Lung microvascular endothelial cell (primary cell): ENCODE measurements around the gene FGA. TPM values are rescaled to one million over a fixed set of nuclear protein-coding genes. Genes with fewer than 3 reads are reported as not detected.

Source experiments
- DNase-seq, 2 donors: peaks; one replicate each; pipeline versions ENCODE4 v3.0.0 to v3.0.0-alpha.2; 2010; ENCODE audit warnings: low read depth in 2 of 2
- total RNA-seq: library from RNA; depleted of rRNA; stranded (reverse); fragments of >200 nt; gene quantifications from 2 replicates; pipeline ENCODE4 v1.2.1, GENCODE V29; 2014

The FGA gene
- total RNA-seq, 1 donor from 2014 or later: not detected

DNA sequence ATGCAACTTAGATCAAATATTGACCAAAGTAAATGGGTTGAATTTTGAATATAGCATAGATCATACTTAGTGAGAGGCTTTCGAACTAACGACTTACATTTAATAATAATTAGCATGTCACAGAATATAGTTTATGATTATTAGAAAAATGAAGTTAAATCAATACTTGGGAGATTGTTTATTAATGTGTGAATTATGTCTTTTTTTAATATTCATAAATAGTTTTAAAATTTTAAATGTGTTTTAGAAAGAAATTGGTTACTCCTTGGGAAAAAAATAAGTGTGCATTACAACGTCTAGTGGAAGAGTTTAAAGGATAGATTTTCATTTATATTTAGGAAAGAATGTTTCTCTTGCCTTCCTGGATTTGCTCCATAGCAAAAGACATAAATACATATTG is 7.3 kb downstream of the FGA start:
- DNase-seq: no peak

DNA sequence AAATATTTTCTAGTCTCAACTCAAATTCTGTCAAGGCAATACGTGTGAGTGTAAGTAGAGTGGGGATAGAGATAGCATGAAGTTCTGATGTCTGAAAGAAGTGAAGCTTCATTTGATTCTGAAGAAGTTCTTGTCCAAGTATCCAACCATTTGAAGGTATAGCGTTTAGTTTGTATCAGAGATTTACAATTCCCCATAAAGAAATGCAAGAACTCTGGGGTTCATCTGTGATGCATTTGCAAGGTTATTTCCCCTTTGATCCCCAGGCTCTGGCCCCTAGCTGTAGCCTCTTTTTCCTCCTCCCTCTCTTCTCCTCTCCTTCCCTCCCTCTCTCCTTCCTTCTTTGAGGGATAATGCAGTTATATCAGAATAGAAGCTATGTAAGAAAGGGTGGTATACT is 7.8 kb downstream of the FGA start:
- DNase-seq: no peak

DNA sequence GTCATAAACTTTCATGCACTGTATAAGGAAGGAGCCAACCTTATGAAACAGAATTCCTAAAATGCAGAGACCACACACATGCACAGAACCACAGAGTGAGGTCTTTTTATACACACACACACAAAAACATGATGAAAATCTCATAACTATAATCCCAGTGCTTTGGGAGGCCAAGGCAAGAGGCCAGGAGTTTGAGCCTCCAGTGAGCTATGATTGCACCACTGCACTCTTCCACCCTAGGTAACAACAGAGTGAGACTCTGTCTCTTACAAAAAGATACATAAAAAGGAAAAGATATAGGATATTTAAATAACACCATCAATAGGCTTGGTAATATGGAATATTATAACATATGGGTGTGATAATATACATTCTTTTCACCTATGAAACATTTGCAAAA is 10.6 kb downstream of the FGA start:
- DNase-seq: no peak

DNA sequence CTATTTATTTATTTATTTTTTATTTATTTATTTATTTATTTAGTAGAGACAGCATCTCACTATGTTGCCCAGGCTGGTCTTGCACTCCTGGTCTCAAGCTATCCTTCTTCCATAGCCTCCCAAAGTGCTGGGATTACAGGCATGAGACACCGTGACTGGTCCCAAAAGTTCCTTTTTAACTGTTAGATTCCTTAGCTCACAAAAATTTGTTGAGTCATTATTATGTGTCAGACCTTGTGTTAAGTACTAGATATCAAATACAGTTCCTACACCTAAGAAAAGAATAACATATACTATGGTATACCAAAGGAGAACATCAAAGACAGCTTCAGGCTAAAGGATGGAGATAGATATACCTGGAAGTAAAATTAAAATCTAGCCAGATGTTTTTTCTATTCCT is 11.6 kb downstream of the FGA start:
- DNase-seq: no peak

DNA sequence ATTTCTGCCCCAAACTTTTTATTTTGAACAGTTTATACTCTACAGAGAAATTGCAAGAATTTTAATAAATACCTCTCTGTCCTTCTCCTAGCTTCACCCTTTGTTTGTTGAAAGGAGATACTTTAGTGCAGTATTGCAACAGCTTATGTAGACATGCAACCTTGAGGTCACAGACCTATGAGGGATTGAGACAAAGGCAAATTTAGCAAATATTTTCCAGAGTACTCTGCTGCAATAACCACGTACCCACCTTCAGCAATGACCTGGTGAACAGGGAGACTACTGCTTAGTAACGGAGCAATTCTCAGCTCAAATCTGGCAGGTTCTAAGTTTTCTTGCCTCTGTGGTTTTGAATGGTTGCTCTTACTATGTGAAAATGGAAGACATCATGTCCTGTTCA is 13.2 kb downstream of the FGA start:
- no peak for DNase-seq

DNA sequence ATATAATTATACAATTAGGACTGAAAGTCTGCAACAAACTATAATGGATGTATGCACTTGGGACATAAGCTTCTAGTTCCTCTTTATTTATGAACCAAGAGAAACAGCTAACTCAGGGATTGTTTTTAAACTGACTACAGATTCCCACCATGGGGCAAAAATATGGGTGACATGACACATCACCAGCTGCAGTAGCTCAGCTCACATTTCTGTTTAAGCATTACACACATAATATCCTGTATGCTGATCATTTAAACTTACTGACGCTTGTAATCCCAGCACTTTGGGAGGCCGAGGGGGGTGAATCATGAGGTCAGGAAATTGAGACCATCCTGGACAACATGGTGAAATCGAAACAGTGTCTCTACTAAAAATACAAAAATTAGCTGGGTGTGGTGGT is 16.2 kb downstream of the FGA start:
- no peak for DNase-seq

DNA sequence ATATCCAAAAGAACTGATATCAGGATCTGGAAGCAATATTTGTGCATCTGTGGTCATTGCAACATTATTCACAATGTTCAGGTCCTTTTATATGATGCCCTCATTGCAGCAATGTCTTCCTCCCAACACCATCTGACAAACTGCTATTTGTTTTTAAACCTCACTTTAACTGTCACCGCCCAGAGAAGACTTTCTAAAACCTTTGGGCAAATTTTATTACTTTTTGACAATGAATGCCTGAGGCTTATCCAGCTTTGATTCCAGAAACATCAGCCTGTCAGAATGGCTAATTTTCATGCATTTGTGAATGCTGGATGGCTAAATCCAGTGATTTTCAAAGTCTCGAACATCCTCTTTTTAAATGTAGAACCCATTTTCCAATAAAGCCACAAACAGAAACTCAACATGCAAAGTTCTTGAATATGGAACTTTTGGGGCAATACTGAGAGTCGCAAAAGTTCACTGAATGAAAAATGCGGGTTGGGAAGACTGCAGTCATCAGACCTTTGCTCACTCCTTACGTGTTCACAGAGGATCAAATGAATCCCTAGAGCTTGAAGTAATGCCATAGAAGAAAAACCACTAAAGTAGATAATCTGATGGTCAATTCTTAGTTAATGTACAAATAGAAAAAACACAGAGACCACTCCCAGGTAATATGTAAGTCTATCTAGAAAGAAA is 17.2 kb downstream of the FGA start:
- DNase-seq: no peak

DNA sequence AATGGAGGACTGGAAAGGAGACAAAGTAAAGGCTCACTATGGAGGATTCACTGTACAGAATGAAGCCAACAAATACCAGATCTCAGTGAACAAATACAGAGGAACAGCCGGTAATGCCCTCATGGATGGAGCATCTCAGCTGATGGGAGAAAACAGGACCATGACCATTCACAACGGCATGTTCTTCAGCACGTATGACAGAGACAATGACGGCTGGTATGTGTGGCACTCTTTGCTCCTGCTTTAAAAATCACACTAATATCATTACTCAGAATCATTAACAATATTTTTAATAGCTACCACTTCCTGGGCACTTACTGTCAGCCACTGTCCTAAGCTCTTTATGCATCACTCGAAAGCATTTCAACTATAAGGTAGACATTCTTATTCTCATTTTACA is 21.0 kb downstream of the FGA start:
- DNase-seq: no peak

DNA sequence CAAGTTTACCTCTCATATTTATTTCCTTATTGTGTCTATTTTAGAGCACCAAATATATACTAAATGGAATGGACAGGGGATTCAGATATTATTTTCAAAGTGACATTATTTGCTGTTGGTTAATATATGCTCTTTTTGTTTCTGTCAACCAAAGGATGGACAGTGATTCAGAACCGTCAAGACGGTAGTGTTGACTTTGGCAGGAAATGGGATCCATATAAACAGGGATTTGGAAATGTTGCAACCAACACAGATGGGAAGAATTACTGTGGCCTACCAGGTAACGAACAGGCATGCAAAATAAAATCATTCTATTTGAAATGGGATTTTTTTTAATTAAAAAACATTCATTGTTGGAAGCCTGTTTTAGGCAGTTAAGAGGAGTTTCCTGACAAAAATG is 21.5 kb downstream of the FGA start:
- DNase-seq: no peak

DNA sequence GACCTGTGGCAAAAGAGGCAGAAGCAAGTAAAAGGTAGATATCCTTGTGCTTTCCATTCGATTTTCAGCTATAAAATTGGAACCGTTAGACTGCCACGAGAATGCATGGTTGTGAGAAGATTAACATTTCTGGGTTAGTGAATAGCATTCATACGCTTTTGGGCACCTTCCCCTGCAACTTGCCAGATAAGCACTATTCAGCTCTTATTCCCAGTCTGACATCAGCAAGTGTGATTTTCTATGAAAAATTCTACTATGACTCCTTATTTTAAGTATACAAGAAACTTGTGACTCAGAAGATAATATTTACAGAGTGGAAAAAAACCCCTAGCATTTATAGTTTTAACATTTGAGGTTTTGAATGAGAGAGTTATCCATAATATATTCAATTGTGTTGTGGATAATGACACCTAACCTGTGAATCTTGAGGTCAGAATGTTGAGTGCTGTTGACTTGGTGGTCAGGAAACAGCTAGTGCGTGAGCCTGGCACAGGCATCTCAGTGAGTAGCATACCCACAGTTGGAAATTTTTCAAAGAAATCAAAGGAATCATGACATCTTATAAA is 23.8 kb downstream of the FGA start:
- DNase-seq: no peak

DNA sequence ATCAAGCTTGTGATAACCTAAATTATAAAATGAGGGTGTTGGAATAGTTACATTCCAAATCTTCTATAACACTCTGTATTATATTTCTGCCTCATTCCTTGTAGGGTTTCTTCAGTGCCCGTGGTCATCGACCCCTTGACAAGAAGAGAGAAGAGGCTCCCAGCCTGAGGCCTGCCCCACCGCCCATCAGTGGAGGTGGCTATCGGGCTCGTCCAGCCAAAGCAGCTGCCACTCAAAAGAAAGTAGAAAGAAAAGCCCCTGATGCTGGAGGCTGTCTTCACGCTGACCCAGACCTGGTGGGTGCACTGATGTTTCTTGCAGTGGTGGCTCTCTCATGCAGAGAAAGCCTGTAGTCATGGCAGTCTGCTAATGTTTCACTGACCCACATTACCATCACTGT is 24.8 kb downstream of the FGA start:
- DNase-seq: no peak

DNA sequence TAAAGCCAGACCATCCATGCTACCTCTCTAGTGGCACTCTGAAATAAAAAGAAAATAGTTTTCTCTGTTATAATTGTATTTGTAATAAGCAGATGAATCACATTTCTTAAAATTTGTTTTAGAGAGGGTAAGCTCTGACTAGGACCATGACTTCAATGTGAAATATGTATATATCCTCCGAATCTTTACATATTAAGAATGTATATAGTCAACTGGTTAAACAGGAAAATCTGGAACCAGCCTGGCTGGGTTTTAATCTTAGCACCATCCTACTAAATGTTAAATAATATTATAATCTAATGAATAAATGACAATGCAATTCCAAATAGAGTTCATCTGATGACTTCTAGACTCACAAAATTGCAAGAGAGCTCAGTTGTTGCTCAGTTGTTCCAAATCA is 26.2 kb downstream of the FGA start:
- no peak for DNase-seq

DNA sequence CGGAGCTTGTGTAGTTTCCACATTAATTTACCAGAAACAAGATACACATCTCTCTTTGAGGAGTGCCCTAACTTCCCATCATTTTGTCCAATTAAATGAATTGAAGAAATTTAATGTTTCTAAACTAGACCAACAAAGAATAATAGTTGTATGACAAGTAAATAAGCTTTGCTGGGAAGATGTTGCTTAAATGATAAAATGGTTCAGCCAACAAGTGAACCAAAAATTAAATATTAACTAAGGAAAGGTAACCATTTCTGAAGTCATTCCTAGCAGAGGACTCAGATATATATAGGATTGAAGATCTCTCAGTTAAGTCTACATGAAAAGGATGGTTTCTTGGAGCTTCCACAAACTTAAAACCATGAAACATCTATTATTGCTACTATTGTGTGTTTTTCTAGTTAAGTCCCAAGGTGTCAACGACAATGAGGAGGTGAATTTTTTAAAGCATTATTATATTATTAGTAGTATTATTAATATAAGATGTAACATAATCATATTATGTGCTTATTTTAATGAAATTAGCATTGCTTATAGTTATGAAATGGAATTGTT is 27.8 kb downstream of the FGA start, which contains the start of gene FGB:
Gene FGB (plus strand): TSS at position 315 of the 558 bp plus-strand sequence. CDS start 8 bp downstream, at position 323.
- no peak for DNase-seq

DNA sequence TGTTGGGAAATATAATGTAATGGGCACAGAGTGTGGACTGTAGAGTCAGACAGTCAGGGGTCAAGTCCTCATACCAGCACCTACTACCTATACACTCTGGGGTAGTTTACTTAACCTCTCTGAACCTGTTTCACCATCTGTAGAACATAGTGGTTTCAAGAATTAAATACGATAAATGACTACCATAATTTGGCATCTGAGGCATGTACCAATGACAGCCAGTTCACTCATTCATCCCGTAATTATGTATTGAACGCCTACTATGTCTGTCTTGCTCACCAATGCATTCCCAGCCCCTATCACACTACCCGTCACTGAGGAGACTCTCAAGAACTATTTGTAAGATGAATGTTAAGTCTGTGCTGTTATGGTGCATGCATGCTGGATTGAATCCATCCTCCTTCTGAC is 29.7 kb downstream of the FGA start:
- no peak for DNase-seq

DNA sequence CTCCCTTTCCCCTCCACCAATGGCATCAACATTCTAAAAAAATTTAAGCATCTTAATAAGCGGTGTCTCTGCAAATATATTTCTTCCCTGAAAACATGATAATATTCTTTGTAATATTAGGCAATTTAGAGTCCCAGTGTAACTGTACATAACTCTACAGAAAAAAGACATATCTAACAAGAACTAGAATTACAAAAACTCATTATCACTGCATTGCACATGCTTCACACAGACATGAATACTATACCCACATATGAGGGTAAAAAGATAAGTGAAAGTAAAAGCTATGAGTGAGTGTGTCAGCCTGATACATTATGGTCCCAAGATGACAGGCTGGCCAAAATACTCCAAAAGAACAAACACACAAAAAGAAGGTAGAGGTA is 30.1 kb downstream of the FGA start:
- DNase-seq: no peak

DNA sequence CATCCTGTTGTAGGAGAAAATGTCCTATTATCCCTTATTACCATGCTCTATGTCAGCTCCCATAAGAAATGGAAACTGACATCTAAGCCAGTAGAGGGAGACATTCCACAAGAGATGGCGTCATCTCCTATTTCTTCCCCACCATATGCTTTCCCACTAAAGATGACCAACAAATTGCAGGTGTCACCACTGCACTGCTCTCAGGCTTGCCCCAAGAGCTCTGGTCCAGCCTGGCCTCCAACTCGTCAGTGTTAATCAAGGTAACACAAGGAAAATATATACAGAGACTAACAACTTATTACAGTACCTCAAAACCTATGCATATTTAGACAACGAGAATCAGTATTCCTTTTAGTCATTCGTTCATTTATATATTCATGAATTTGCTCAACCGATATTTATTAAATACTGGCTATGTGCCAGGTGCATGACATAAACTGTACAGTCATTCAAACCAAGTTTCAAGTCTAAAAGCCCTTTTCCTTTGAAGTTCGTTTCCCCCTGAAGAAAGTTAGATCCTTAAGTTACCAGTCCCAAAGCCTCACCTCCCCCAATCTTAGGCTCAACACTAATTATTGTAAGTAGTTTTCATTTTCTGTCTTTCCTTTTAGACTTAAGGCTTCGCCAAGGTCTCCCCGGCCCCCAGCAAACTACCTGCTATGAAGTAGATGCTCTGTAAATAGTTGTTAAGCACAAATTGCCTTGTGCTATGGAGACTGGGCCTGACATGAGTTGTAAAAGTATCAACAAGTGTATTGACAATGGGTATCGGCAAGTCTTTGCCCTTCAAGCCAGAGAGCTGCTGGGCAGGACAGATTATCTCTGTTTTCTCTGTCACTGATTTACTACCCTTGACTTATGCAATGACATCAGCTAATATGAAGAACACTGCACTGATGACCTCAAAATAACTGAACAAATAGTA is 30.8 kb downstream of the FGA start:
- peak; percentile 59 to 65 for DNase-seq

DNA sequence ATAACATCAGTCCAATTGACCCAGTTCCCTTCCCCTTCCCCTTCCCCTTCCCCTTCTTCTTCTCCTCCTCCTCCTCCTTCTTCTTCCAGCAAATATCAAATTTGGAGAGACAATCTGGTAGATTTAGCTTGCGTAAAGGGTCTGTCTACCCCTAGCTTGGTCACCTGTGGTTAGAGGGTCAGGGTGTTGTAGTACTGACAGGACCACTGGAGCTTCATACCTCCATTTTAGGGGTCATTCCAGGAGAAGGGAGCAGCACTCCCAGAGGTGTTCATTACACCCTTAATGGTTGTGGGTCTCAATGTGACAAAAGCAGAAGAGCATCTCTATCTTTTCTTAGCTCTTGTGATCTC is 31.4 kb downstream of the FGA start:
- no peak for DNase-seq

DNA sequence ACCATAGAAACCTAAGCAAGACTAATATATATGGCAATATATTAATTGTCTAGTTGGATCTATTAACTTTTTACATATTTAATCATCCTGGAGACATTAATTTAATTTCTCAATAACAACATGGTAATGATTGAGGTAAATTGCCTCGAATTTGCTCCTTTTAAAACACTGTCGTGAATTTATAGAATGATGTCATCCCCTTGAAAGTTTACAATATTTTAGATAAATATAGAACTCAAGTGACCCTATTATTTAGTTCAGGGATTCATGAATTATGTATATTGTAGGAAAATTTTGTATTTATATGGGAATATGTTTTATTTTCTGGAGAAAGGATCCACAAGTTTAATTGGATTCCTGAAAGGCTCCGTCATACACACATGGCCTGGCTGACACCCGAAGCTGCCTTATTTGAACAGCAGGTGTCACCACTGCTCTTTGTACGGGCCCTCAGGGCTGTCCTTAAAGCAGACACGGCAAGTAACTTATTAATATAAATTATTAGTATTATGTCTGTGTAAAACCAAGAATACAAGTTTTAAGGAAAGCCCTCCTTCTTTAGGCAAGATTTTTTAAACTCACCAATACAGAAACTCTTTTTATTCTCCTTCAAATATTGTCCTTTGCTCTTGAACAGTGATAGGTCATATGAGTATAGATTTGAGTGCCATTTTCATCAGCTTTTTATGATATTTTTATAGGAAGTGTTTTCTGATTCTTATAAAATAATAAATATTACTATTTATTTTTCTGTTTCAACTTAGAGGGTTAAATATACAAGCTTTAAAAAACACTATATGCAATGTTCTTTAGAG is 38.5 kb downstream of the FGA start:
- DNase-seq: peak; percentile 90

DNA sequence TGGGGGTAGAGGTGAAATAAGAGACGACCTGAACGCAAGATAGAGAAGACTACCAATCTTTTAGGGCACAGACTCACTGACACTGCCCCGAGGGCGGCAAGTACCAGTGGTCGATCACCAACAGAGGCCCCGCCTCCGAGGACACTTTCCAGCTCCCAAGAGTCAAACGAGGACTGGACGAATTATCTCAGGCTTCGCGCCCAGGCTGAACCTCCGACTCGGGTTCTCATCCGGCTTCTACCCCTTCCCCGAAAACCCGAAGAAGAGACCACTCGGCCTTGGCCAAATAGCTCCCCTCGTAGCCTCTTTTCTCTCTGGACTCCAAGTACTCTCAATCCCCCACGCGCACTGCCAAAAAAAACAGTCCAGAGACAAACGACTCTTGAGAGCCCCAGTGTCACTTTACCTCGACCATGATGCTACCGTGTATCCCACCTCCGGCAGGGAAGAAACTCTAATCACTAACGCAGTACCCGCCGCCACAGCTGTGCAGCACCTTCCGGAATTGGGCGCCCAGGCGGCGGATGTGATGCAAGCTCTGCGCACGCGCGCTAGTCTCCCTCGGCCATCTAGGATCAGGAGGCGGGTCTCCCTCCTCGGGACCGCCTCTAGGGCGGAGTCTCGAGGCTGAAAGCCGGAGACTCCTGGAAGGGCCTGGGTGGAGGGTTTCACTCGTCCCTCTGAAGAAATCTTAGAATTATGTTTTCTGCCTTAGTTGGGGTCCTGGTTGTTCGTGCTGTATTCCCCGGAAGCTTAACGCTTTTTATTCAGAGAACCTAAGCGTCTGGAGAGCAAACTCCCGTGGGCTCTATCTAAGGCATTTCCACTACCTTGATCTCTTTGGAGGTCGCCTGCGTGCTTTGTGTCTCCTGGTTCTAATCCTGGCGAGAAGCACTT is 40.4 kb downstream of the FGA start, which contains the start of gene PLRG1:
Gene PLRG1 (minus strand): TSS at position 507 of the 897 bp plus-strand sequence. CDS start 92 bp downstream, at position 415.
- DNase-seq: peak; percentile 95 to 96

DNA sequence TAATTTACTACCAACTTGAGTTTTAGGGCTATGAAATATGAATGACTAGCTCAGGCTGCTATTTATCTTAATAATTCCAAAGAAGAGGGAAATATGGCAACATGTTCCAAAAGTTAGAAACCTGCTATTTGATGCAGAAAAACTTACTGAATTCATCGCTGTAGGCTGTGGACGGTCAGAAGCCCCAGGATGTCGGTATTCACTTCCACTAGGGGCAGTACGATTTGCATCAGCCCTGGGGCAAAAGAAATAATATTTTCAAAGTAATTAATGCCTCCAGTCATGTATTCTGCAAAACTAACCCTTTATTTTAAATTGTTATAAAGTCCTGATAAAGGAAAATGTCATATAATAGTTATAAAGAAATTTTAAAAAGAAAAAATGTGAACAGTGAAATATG is 44.9 kb downstream of the FGA start:
- DNase-seq: no peak
